GM23248 (cell line): ENCODE measurements around the gene CLEC18A.

Experiments
- EZH2 ChIP-seq: fragments of 200-600 bp; sonication (generic); IDR thresholded peaks from 2 replicates; pipeline ENCODE4 v1.6.1; 2018; ENCODE audit warnings: antibody characterized with exemption, mild to moderate bottlenecking; ENCODE audit not compliant: insufficient read depth, poor library complexity, severe bottlenecking
- EZH2phosphoT487 ChIP-seq: fragments of 200-600 bp; sonication (generic); IDR thresholded peaks from 2 replicates; pipeline ENCODE4 v1.6.1; 2018; ENCODE audit warnings: antibody characterized with exemption, moderate library complexity, mild to moderate bottlenecking, low read depth; ENCODE audit not compliant: insufficient read depth

GRCh38 chr16:69918241-69918640 is 32.9 kb upstream of the CLEC18A start:
- TF ChIP-seq EZH2 (no peak), EZH2phosphoT487 (no peak)
